ENCODE measurements around the gene STOM.

- TF ChIP-seq CTCF (IDR thresholded peaks at IDR 0.05): no peak
- TF ChIP-seq POLR2A (IDR thresholded peaks at IDR 0.05): no peak
These were observed 71.2 kb downstream of the STOM start for GRCh38 chr9:121298689-121299466.

Measured in testis (tissue), 2 donors.